ENCODE results near the gene ARID1B. TPM values are rescaled to one million over a fixed set of nuclear protein-coding genes. Genes with fewer than 3 reads are reported as not detected.

ARID1B gene
- total and polyA plus RNA-seq, 7 donors, result 8.4 to 115 (median 69.6) TPM

- no peaks in the 10 kb centered on the region for H3K9me3 ChIP-seq
- H3K27ac ChIP-seq, result peak overlapping the region in 3 of 4 donors; percentile 31 to 70 (median 68)
- H3K27me3 ChIP-seq, result no peaks in the 10 kb centered on the region
- H3K36me3 ChIP-seq, result no peaks in the 10 kb centered on the region
- intact Hi-C loops (cut with DNase I), result loop anchor here (1.0 to 2.0 kb wide), 2 partner anchors 147 to 241 kb away; no protein-coding TSS in a partner anchor
- peak in 1 of 4 donors; percentile 4 for TF ChIP-seq POLR2AphosphoS5 (IDR thresholded peaks at IDR 0.05)
- TF ChIP-seq CTCF (IDR thresholded peaks at IDR 0.05), result no peak
- no peak for TF ChIP-seq POLR2A (IDR thresholded peaks at IDR 0.05)
- peaks cover 0 to 47% (median 42%) of the 10 kb centered on the region in 4 donors for H3K4me1 ChIP-seq
- peak overlapping the region in 3 of 4 donors; percentile 32 to 46 (median 43) for H3K4me3 ChIP-seq
- WGBS, 2 donors, result 1 to 2% methylated on average over 5 of the region's 5 CpGs
- DNase-seq, result no peak
These were observed 256.4 kb downstream of the ARID1B start for GRCh38 chr6:157033428-157034140.

GRCh38 chr6:157034436-157035230, 257.5 kb downstream of the ARID1B start:
- DNase-seq, result no peak
- intact Hi-C loops (cut with DNase I), result loop anchor here (1.0 to 2.0 kb wide), 2 partner anchors 146 to 240 kb away; no protein-coding TSS in a partner anchor
- Histone ChIP-seq H3K4me1 (peaks cover 0 to 47% (median 42%) of the 10 kb centered on the region in 4 donors), H3K27ac (peak overlapping the region in 1 of 4 donors; percentile 70), H3K36me3 (no peaks in the 10 kb centered on the region), H3K27me3 (no peaks in the 10 kb centered on the region), H3K9me3 (no peaks in the 10 kb centered on the region), H3K4me3 (no peak overlapping the region)
- WGBS, 2 donors, result 24 to 33% methylated on average over 6 of the region's 6 CpGs
- TF ChIP-seq EP300 (IDR thresholded peaks at IDR 0.05) (no peak), POLR2AphosphoS5 (IDR thresholded peaks at IDR 0.05) (no peak), POLR2A (IDR thresholded peaks at IDR 0.05) (no peak), CTCF (IDR thresholded peaks at IDR 0.05) (peak in 3 of 4 experiments; percentile 57 to 68 (median 64))

- Histone ChIP-seq H3K27me3 (no peaks in the 10 kb centered on the region), H3K4me1 (peaks cover 0 to 47% (median 42%) of the 10 kb centered on the region in 4 donors), H3K36me3 (no peaks in the 10 kb centered on the region), H3K4me3 (no peak overlapping the region), H3K9me3 (no peaks in the 10 kb centered on the region), H3K27ac (peak overlapping the region in 2 of 4 donors; percentile 11 to 12)
- no peak for DNase-seq
- intact Hi-C loops (cut with DNase I), result loop anchor here (2.0 kb wide), 1 partner anchor 145 kb away; no protein-coding TSS in a partner anchor
- WGBS, 2 donors, result 89 to 94% methylated on average over 2 of the region's 2 CpGs
- TF ChIP-seq POLR2AphosphoS5 (IDR thresholded peaks at IDR 0.05) (no peak), EP300 (IDR thresholded peaks at IDR 0.05) (no peak), CTCF (IDR thresholded peaks at IDR 0.05) (no peak), POLR2A (IDR thresholded peaks at IDR 0.05) (no peak)
These were observed 258.4 kb downstream of the ARID1B start for GRCh38 chr6:157035546-157035945.

GRCh38 chr6:157036245-157036711, 259.1 kb downstream of the ARID1B start:
- no peaks in the 10 kb centered on the region for H3K36me3 ChIP-seq
- H3K4me3 ChIP-seq, result no peak overlapping the region
- peaks cover 0 to 47% (median 42%) of the 10 kb centered on the region in 4 donors for H3K4me1 ChIP-seq
- intact Hi-C loops (cut with DNase I), result no loop called here
- H3K27ac ChIP-seq, result peak overlapping the region in 2 of 4 donors; percentile 11 to 40
- no peak for TF ChIP-seq EP300 (IDR thresholded peaks at IDR 0.05)
- no peak for TF ChIP-seq POLR2AphosphoS5 (IDR thresholded peaks at IDR 0.05)
- TF ChIP-seq CTCF (IDR thresholded peaks at IDR 0.05), result no peak
- TF ChIP-seq POLR2A (IDR thresholded peaks at IDR 0.05), result no peak
- no peaks in the 10 kb centered on the region for H3K27me3 ChIP-seq
- DNase-seq, result no peak
- H3K9me3 ChIP-seq, result no peaks in the 10 kb centered on the region
- WGBS, 2 donors, result 69 to 81% methylated on average over 5 of the region's 5 CpGs
